Mesodermal cell (in vitro differentiated cells): ENCODE results near the gene C9orf153. TPM values are rescaled to one million over a fixed set of nuclear protein-coding genes. Genes with fewer than 3 reads are reported as not detected.
"Not testable (repeated sequence)": the region's sequence is repeated elsewhere in the genome, so short reads cannot be mapped to it uniquely, and the experiment has no call there.

Experiments used
- H3K27ac ChIP-seq: 2 replicates; pipeline ENCODE4 v1.7.0; 2013; ENCODE audit warnings: mild to moderate bottlenecking, low read depth, low read length, moderate library complexity; ENCODE audit not compliant: severe bottlenecking
- H3K36me3 ChIP-seq: 2 replicates; pipeline ENCODE4 v1.7.1; 2013; ENCODE audit warnings: mild to moderate bottlenecking, low read length, moderate library complexity; ENCODE audit not compliant: control insufficient read depth, insufficient read depth
- H3K4me1 ChIP-seq: one replicate; pipeline ENCODE4 v1.7.1; 2013; ENCODE audit warnings: mild to moderate bottlenecking, low read length; ENCODE audit not compliant: insufficient read depth, control insufficient read depth, poor library complexity, severe bottlenecking
- H3K4me3 ChIP-seq: 2 replicates; pipeline ENCODE4 v1.7.0; 2013; ENCODE audit warnings: low read length, control low read depth, mild to moderate bottlenecking; ENCODE audit not compliant: insufficient read depth, poor library complexity, severe bottlenecking; ENCODE audit errors: extremely low read depth
- H3K9me3 ChIP-seq: 2 replicates; pipeline ENCODE4 v1.7.1; 2013; ENCODE audit warnings: mild to moderate bottlenecking, low read length, moderate library complexity; ENCODE audit not compliant: control insufficient read depth
- WGBS, 2 experiments: methylation state at CpG; one replicate each; pipeline ENCODE4 v1.1.5; 2013; ENCODE audit warnings: missing lambda C conversion rate in 2 of 2; ENCODE audit not compliant: insufficient coverage in 2 of 2; 5-methylcytosine and 5-hydroxymethylcytosine counted together
- polyA plus RNA-seq, 2 experiments: library from polyadenylated mRNA; stranded (reverse); fragments of 50-300 nt; gene quantifications; one replicate each; pipeline ENCODE4 v1.2.3, GENCODE V29; 2013

C9orf153 gene
- polyA plus RNA-seq (2013, experiment 1 of 2) = not detected
- polyA plus RNA-seq (2013, experiment 2 of 2) = not detected

- WGBS, 2 experiments = 92 to 94% methylated on average over 4 to 7 of the region's 8 CpGs
- no peaks in the 10 kb centered on the region for H3K4me1 ChIP-seq
- H3K9me3 ChIP-seq = no peaks in the 10 kb centered on the region
- no peak within 1 kb of the TSS for H3K4me3 ChIP-seq
- H3K36me3 ChIP-seq = peaks cover 26% of the 10 kb centered on the region
- no peak within 1 kb of the TSS for H3K27ac ChIP-seq
Measured at GRCh38 chr9:86259557-86259956, at the start of gene C9orf153. C9orf153 (minus strand) TSS chr9:86259657; CDS start chr9:86229603, 30,054 bp downstream.

- Histone ChIP-seq H3K4me1 (peaks cover 1% of the 10 kb centered on the region), H3K9me3 (peaks cover 4% of the 10 kb centered on the region), H3K27ac (no peak overlapping the region), H3K4me3 (no peak overlapping the region), H3K36me3 (peaks cover 62% of the 10 kb centered on the region)
- no CpG with 5 or more reads among the region's 1 CpG for WGBS, 2 experiments
Measured at GRCh38 chr9:86308687-86309086, 49.2 kb upstream of the C9orf153 start.

- Histone ChIP-seq H3K4me3 (no peak overlapping the region), H3K36me3 (peaks cover 66% of the 10 kb centered on the region), H3K4me1 (peaks cover 2% of the 10 kb centered on the region), H3K27ac (no peak overlapping the region), H3K9me3 (no peaks in the 10 kb centered on the region)
- 100% methylated on average over 1 of the region's 3 CpGs for WGBS, 2 experiments
Measured at GRCh38 chr9:86304236-86304730, 44.8 kb upstream of the C9orf153 start.

GRCh38 chr9:86303316-86303975, 44.0 kb upstream of the C9orf153 start:
- no peak overlapping the region for H3K4me3 ChIP-seq
- 71% methylated on average over 1 of the region's 4 CpGs; no CpG with 5 or more reads in 1 of the 2 experiments for WGBS, 2 experiments
- H3K36me3 ChIP-seq = peaks cover 70% of the 10 kb centered on the region
- no peaks in the 10 kb centered on the region for H3K9me3 ChIP-seq
- peak overlapping the region; percentile 3 for H3K27ac ChIP-seq
- peaks cover 2% of the 10 kb centered on the region for H3K4me1 ChIP-seq

- no peak overlapping the region for H3K27ac ChIP-seq
- peaks cover 67% of the 10 kb centered on the region for H3K36me3 ChIP-seq
- H3K9me3 ChIP-seq = no peaks in the 10 kb centered on the region
- peaks cover 2% of the 10 kb centered on the region for H3K4me1 ChIP-seq
- H3K4me3 ChIP-seq = no peak overlapping the region
- WGBS, 2 experiments = no CpG with 5 or more reads among the region's 1 CpG
Measured at GRCh38 chr9:86301686-86302085, 42.2 kb upstream of the C9orf153 start.

- 83% methylated on average over 1 of the region's 2 CpGs; no CpG with 5 or more reads in 1 of the 2 experiments for WGBS, 2 experiments
- Histone ChIP-seq H3K4me1 (peaks cover 2% of the 10 kb centered on the region), H3K27ac (no peak overlapping the region), H3K9me3 (no peaks in the 10 kb centered on the region), H3K36me3 (peaks cover 66% of the 10 kb centered on the region), H3K4me3 (no peak overlapping the region)
Measured at GRCh38 chr9:86300701-86301100, 41.2 kb upstream of the C9orf153 start.

- no peak overlapping the region for H3K4me3 ChIP-seq
- no peak overlapping the region for H3K27ac ChIP-seq
- H3K4me1 ChIP-seq = peaks cover 2% of the 10 kb centered on the region
- no peaks in the 10 kb centered on the region for H3K9me3 ChIP-seq
- 89 to 94% methylated on average over 10 to 11 of the region's 11 CpGs for WGBS, 2 experiments
- H3K36me3 ChIP-seq = peaks cover 64% of the 10 kb centered on the region
Measured at GRCh38 chr9:86298873-86299272, 39.4 kb upstream of the C9orf153 start.

- not testable (repeated sequence) for H3K36me3 ChIP-seq, H3K27ac ChIP-seq, H3K4me1 ChIP-seq, H3K9me3 ChIP-seq, H3K4me3 ChIP-seq
- WGBS, 2 experiments = 85 to 91% methylated on average over 2 to 4 of the region's 6 CpGs
Measured at GRCh38 chr9:86290341-86290740, 30.9 kb upstream of the C9orf153 start.

GRCh38 chr9:86288499-86289198, 29.2 kb upstream of the C9orf153 start:
- 41% methylated on average over 2 of the region's 6 CpGs; no CpG with 5 or more reads in 1 of the 2 experiments for WGBS, 2 experiments
- Histone ChIP-seq H3K36me3 (peaks cover 7% of the 10 kb centered on the region), H3K9me3 (no peaks in the 10 kb centered on the region), H3K27ac (no peak overlapping the region), H3K4me1 (no peaks in the 10 kb centered on the region), H3K4me3 (no peak overlapping the region)

- Histone ChIP-seq H3K36me3 (peaks cover 5% of the 10 kb centered on the region), H3K4me3 (no peak overlapping the region), H3K9me3 (no peaks in the 10 kb centered on the region), H3K27ac (no peak overlapping the region), H3K4me1 (no peaks in the 10 kb centered on the region)
- 20 to 30% methylated on average over 3 to 4 of the region's 7 CpGs for WGBS, 2 experiments
Measured at GRCh38 chr9:86287013-86287412, 27.6 kb upstream of the C9orf153 start.

GRCh38 chr9:86286278-86286677, 26.8 kb upstream of the C9orf153 start:
- no peak overlapping the region for H3K27ac ChIP-seq
- H3K36me3 ChIP-seq = peaks cover 5% of the 10 kb centered on the region
- H3K4me3 ChIP-seq = no peak overlapping the region
- WGBS, 2 experiments = 47 to 73% methylated on average over 3 of the region's 3 CpGs
- no peaks in the 10 kb centered on the region for H3K9me3 ChIP-seq
- H3K4me1 ChIP-seq = no peaks in the 10 kb centered on the region
